IPS DF 4.7 (cell line): ENCODE data around the gene TP73.

Experiments used
- DNase-seq: peaks from one replicate; pipeline ENCODE4 v3.0.0-alpha.2; 2013; ENCODE audit warnings: low spot score; ENCODE audit errors: extremely low read depth

TP73 gene

DNA sequence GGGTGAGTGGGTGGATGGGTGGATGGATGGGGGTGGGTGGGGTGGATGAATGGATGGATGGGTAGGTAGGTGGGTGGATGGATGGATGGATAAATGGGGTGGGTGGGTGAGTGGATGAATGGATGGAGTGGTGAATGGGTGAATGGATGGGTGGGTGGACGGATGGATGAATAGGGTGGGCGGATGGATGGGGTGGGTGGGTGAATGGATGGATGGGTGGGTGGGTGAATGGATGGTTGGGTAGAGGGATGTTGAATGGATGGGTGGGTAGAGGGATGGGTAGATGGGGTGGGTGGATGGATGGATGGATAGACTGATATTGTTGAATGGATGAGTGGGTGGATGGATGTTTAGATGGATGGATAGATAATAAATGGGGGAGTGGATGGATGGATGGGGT is 73.0 kb downstream of the TP73 start:
- no peak for DNase-seq

DNA sequence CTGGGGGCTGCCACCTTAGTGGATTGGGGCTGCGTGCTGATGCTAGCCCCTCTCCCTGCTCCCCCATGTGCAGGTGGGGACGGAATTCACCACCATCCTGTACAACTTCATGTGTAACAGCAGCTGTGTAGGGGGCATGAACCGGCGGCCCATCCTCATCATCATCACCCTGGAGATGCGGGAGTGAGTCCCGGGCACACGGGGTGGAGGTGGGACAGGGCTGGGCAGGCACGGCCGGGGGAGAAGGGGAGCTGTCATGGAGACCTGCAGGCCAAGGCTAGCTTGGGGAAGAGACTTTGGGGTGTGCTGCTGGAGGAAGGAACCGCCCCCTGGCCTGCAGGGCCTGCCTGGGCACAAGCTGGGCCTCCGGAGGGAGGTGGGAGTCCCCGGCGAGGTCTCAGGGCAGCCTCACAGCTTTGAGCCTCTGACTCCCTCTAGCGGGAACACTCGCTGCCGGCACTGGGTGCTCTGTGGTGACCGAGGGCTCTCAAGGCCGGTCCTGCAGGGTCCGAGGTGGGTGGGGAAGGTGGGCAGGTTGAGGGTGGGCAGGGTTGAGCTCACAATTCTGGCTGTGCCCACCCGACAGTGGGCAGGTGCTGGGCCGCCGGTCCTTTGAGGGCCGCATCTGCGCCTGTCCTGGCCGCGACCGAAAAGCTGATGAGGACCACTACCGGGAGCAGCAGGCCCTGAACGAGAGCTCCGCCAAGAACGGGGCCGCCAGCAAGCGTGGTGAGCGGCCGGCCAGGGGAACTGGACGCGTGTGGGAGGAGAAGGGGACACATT is 74.9 kb downstream of the TP73 start:
- DNase-seq = no peak

DNA sequence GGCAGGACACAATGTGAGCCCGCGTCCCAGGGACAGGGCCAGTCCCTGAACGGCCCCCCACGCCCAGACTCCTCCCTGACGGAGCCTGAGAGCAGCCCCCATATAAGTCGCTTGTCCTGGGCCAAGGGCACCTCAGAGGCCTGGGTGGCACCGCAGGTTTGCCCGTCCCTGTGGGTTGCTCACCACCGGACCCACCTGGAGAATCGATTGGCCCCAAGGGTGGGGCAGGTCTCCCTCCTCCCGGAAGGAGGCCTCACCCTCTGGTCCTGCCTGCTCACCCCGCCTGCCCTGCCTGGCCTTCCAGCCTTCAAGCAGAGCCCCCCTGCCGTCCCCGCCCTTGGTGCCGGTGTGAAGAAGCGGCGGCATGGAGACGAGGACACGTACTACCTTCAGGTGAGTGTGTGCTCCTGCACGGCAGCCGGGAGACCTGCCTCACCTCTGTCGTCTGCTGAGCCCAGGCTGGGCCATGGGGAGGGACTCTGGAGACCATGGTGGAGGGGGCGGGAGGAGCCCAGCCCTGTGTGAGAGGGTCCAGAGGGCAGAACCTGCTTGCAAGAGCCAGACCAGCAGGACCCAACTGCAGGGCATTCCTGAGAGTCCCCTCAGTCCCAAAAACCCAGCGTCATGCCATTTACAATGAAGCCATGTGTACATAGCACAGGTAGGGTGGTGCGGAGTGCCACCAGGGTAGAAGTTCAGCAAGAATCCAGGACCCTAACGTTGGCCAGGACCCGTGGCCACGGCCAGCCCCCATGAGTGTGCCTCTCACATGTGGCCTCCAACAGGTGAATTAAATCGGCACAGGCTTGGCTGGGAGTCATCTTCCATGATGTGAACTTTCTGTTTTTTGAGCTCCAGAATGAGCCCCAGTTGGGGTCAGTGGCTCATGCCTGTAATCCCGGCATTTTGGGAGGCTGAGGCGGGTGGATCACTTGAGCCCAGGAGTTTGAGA is 75.8 kb downstream of the TP73 start:
- no peak for DNase-seq

DNA sequence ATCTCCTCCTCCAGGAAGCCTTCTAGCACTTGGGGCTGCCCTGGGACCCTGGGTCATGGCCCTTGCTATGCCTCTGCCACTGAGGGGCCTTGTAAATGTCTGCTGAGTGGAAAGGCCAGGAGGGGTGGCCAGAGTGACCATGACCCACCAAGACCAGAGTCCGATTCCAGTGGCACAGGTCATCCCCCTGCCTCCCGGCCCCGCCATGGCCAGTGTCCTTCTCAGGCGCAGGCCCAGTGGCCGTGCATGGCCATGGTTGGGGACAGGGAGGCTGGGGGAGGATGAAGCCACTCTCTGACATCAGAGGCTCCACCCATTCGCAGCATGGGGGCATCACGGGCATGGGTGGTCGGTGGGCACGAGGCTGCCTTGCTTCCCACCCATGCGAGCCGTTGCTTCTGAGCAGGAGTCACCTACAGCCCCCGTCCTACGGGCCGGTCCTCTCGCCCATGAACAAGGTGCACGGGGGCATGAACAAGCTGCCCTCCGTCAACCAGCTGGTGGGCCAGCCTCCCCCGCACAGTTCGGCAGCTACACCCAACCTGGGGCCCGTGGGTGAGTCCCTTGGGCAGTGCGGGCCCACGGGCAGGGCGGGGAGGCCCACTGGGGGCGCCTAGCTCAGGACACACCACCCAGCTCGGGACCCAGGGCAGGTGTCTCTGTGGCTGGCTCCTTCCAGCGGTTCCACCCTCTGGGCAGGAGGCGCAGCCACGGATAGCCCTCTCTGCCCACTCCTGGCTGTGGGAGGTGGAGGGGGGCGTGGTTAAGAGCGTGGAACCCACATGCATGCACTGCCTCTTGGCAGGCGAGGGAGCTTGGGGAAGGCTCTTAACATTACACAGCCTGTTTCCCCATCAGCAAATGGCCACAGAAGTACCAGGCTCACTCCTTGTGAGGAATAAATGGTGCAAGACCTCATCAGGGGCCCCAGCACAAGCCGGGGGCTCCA is 77.6 kb downstream of the TP73 start:
- DNase-seq = no peak

DNA sequence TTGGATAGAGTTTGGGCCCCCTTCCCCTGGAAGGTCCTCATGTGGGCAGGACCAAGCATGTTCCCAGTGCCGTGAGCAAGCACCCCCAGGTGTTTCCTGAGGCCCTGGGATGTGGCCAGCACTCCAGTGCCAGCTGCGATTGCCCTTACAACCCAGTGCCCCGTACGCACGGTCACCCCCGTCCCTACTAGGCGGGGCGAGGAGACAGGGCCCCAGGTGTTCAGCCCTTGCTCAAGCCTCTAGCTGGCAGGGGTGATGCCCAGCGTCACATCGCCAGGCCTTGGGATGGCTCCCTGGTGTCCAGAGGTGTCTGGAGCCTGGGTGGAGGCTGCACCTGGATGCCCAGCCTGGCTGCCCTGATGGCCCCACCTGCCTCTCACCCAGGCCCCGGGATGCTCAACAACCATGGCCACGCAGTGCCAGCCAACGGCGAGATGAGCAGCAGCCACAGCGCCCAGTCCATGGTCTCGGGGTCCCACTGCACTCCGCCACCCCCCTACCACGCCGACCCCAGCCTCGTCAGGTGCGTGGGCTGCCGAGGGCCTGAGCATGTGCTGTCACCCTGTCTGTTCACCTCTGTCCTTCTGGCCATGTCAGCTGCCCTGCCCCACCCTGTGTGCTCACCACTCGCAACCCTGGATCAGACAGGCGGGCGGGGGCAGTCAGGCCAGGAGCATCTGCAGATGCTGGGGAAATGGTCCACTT is 78.4 kb downstream of the TP73 start:
- no peak for DNase-seq

DNA sequence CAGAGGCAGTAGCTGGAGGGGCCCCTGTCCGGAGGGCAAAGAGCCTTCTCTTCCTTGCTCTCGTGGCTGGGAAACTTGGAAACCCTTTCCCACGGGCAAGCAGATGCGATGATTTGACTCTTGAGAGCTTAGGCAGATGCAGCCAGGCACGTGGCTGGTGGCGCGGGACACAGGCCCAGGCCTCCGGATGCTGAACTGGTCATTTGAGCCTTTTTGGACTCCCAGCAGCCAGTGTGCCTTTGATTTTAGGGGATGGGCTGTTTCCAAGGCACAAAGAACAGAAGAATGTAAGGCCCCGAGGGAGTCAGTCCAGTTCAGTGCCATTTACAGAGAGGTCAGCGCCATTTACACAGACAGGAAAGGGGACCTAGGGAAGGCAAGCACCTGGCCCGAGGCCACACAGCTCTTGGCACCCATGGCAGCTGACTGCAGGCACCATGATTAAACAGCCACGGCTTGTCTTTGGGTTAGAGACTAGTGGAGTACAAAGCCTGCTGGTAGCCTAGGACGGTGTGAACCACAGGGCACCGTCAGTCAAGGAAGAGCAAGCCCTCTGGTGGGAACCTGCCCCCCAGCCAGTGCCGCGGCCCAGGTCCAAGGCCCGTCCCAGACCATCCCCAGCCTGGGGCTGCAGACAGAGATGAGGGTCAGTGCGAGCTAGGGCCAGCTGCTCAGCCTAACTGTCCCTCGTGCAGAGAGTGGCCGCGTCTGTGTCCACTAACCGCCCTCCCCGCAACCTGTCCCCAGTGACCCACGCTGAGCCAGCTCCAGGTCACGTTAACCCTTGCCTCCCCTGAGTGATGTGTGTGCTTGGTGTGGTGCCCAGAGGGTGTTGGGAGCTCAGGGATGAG is 79.5 kb downstream of the TP73 start:
- no peak for DNase-seq

DNA sequence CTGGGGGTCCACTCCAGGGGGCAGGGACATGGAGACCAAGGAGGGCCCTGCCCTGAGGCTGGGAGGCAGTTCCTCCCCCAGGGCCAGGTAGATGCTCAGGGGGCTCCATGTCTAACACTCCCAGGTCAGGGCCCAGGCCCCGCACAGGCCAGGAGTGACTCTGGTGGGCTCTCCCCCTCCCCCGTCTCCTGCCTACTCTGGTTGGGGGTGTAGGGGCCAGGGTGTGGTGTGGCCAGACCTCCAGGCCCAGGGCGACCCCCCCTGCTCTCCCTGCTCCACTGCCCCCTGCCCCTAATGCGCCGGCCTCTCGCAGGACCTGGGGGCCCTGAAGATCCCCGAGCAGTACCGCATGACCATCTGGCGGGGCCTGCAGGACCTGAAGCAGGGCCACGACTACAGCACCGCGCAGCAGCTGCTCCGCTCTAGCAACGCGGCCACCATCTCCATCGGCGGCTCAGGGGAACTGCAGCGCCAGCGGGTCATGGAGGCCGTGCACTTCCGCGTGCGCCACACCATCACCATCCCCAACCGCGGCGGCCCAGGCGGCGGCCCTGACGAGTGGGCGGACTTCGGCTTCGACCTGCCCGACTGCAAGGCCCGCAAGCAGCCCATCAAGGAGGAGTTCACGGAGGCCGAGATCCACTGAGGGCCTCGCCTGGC is 80.2 kb downstream of the TP73 start:
- DNase-seq = no peak

DNA sequence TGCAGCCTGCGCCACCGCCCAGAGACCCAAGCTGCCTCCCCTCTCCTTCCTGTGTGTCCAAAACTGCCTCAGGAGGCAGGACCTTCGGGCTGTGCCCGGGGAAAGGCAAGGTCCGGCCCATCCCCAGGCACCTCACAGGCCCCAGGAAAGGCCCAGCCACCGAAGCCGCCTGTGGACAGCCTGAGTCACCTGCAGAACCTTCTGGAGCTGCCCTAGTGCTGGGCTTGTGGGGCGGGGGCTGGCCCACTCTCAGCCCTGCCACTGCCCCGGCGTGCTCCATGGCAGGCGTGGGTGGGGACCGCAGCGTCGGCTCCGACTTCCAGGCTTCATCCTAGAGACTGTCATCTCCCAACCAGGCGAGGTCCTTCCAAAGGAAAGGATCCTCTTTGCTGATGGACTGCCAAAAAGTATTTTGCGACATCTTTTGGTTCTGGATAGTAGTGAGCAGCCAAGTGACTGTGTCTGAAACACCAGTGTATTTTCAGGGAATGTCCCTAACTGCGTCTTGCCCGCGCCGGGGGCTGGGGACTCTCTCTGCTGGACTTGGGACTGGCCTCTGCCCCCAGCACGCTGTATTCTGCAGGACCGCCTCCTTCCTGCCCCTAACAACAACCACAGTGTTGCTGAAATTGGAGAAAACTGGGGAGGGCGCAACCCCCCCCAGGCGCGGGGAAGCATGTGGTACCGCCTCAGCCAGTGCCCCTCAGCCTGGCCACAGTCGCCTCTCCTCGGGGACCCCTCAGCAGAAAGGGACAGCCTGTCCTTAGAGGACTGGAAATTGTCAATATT is 81.0 kb downstream of the TP73 start:
- DNase-seq = no peak

DNA sequence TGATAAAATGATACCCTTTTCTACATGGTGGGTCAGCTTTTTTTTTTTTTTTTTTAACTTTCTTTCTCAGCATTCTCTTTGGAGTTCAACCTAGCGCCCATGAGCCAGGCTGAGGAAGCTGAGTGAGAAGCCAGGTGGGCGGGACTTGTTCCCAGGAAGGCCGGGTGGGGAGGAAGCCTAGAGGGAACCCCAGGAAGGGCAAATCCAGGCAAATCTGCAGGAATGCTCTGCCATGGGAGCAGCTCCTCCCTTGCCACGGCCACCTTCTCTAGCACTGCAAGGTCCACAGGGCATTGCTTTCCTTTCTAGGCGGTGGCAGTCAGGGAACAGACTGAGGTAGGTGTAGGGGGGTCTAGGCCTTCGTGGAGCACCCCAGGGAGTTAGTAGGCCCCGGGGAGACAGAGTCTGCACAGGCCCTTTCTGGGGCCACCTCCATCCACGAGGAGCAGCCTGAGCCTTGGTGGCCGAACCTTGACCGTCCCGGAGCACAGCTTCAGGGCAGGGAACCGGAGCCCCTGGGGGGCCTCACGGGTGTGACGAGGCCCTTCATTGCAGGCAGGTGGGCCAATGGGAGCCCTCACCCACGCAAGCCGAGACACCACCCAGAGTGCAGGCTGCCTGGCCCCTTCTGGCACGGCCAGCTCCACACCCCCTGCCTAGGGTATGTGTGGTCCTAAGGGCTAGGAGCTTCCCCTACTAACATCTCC is 81.7 kb downstream of the TP73 start:
- no peak for DNase-seq

DNA sequence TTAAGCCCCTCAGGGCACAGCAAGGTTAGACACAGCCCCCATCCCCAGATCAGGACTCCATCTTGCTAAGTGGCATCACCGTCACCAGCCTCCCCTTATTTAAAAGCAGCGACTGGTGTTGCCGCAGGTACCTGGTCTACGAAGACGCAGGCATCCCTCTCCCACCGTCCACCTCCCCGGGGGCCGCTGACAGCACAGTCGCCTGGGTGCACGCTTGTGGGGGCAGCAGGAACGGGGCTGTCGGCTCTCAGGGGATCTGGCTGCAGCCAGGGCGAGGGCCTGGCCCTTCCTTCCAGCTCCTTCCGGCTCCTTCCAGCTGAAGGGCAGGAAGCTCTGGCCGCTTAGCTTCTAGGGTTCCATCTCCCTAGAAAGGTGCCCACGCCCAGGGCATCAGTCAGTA is 82.3 kb downstream of the TP73 start:
- no peak for DNase-seq

DNA sequence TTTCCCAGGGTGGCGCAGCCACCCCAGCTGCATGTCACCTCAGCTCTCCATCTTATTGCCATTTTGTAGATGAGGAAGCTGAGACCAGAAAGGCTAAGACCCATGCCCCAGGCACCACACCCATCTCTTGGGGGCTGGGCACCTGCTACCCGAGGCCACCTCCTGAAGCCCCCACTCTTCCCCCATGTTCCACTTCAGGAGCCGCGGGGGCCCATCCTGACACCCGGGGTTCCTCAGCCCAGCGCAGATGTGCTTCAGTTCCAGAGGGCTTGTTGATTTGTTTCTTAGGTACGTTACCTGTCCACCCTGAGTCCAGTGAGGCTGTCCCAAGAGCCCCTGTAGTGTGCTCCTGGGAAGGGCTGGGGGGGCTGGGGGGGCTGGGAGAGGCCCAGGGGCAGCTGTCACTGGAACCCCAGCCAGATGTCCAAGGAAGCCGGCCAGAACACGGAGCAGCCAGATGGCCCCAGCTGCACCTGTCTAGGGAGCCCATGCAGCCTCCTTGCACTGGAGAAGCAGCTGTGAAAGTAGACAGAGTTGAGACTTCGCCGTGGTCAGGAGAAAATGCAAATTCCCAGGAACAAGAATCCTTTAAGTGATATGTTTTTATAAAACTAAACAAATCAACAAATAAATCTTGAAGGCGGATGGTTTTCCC is 82.8 kb downstream of the TP73 start:
- no peak for DNase-seq

DNA sequence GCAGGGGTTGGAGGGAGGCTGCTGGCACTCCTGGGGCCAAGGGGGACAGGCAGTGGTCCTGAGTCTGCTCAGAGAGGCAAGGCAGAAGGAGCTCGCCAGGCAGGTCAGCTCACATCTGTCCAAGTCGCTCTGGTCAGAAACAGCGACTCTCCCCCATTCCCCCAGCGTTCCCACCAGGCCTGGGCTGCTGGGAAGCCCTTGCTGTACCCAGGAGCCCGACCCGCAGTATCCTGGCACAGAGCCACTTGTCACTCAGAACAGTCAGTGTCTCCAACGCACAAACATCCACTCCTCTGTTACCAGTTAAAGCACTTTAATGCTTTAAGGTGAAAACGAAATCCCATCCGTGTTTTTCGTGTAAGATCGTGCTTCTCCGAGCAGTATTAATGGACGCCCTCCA is 83.4 kb downstream of the TP73 start:
- no peak for DNase-seq

DNA sequence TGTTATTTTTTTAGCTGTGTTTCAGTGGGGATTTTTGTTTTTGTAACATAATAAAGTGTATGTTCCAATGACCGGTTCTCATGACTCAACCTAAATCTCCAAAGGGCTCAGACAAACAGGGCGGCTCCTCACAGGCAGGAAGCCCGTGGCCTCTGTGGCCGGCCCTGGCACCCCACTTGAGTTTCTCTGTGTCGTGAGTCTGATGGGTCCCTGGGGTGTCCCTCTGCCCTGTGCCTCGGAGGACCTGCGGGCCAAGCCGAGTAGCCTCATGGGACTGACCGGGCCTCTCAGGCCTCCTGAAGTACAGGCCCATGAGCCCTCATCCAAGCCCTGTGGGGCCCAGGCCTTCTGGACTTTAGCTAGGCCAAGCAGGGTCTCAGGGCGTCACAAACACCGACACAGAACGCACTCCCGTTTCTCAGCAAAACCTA is 83.8 kb downstream of the TP73 start:
- no peak for DNase-seq

DNA sequence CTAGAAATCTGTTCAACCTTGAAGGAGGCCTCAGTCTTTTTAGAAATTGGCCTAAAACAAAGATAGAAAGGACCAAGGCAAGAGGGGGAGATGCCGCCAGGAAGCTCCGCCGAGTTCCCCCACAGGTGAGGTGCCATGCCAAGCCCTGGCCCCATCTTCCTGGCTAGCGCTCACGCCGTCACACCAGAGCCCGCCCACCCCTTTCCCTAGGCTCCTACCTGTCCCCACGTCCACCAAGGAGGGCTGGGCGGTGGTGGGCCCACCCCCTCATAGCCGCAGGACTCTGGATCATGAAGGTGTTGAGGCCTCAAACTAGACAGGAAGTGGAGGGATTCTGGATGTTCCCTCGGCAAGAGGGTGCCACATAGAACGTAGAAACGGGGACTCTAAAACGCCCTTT is 84.4 kb downstream of the TP73 start:
- DNase-seq = no peak

DNA sequence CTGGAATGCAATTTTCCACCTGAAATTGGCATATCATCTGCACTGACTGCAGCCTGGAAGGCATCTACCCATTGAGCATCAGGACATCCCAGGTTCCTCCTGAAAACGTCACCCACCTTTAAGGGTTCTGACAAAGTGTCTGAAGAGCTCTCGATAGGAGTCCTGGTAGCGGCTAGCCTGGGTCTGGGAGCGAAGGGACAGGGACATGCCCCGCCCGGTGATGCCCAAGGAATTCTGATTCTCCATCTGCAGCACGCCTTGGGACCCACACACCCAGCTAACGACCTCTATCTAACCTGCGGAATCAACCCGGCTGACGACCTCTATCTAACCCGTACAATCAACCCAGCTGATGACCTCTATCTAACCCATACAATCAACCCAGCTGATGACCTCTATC is 86.6 kb downstream of the TP73 start:
- no peak for DNase-seq

DNA sequence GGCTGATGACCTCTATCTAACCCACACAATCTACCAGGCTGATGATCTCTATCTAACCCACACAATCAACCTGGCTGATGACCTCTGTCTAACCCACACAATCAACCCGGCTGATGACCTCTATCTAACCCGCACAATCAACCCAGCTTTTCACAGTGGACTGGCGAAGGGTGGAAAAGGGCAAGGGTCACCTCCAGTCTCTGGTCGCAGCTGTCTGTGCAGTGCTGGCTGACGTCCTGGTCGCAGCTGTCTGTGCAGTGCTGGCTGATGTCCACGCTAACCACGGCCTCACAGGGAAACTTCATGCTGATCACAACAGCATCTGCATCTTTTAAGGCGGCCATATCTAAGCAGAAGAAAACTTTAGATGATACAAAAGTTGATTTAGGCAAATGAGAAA is 87.7 kb downstream of the TP73 start:
- DNase-seq = no peak

DNA sequence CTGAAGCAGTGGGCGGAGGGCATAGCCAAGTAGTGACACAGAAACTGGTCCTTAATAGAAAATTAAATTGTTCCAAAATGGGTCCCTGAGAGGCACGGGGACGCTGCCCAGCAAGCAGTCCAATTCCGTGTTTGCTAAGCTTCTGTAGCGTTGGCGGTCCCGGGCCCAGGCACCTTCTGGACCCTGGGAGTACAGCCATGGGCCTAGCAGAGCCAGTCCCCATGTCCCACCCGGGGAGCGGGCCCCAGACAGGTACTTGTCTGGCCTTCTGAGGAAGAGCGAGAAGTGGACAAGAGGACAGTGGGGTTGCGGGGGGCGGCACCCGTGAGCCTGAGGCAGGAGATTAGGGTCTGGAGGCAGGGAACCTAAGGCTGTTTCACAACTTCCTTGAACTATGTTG is 88.4 kb downstream of the TP73 start:
- DNase-seq = no peak
